Mesenteric fat pad (tissue), 1 donor: ENCODE data around the gene YOD1. TPM values are rescaled to one million over a fixed set of nuclear protein-coding genes. Genes with fewer than 3 reads are reported as not detected.
"Not testable (repeated sequence)": the region's sequence is repeated elsewhere in the genome, so short reads cannot be mapped to it uniquely, and the experiment has no call there.

Experiments
- DNase-seq: peaks from one replicate; pipeline ENCODE4 v3.0.0-alpha.2; 2020; ENCODE audit warnings: low spot score
- total RNA-seq: library from RNA; stranded (reverse); fragmentation: NEBNext Ultra II Directional; extraction: Animal tissue kit (Norgen Biotek cat#: 25700); gene quantifications from one replicate; pipeline ENCODE4 v1.2.1, GENCODE V29; 2021
- donor health status: DM: yes; HTN: yes; CAD: no.

The YOD1 gene
- total RNA-seq, 1 donor from 2014 or later: 5.4 TPM

DNA sequence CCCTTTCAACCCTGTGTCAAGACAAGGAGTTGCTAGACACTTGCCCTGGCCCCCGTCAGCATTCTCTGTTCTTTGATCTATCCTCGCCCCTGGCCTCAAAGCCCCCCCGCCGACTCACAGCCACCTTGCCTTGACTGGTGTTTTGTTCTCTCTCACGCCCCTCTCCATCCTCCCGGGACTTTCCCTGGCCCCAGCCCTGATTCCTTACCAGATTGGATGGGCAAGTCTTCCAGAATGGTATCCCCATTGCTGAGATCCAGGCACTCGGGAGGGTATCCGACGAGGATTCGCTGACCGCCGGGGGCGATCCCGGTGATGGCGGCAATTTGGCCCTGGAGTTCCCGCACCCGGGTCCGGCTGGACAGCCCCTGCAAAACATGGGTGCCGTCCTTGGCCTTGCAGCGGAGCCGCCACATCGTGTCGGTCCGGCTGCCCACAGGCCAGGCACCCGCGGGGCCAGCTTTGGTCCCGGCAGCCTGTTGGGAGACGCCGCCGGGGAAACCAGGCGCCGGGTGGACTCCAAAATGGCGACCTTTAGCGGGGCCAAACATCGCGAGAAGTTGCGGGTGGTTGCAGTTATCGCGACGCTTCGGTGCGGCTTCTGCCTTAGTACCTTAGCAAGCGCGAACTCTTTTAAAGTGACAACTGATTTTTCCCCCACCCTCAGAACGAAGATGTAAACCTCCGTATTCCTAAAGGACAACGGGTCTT lies 373 bp downstream of the YOD1 start:
- peak; percentile 96 for DNase-seq

DNA sequence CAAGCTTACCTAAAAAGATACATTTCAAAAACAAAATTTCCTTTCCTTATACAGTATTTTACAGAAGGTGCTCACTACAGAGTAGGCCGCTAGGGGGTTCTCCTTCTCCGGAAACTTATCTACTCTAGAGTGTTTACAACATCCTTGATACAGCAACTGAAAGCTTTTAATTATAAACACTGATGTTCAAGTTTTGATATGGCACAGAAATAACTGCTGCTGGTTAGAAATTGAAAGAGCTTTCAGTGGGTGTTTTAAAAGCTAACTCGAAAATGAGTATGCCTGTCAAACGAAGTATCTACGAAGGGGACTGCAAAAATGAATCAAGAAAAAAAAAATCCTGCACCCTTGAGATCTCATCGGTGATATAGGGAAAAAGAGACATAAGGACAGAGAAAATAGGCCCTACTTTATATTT lies 1.0 kb downstream of the YOD1 start:
- DNase-seq: no peak

DNA sequence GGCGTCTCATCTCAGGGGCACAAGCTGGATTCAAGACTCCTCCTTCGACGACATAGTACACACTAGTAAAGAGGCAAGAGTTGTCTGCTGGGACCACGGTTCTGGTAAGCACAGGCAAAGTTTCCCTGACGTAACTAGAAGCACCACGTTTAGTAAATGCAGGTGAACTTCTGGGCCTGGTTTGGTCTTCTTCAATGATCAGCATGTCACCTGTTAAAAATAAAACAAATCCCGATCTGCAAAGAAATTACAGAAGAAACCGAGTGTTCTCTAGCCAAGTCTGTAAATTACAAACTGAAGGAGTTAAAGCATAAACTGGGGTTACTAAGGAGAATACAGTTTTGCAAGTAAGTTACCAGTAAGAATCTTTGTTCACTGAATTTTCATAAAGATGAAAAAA lies 1.5 kb downstream of the YOD1 start:
- DNase-seq: no peak

DNA sequence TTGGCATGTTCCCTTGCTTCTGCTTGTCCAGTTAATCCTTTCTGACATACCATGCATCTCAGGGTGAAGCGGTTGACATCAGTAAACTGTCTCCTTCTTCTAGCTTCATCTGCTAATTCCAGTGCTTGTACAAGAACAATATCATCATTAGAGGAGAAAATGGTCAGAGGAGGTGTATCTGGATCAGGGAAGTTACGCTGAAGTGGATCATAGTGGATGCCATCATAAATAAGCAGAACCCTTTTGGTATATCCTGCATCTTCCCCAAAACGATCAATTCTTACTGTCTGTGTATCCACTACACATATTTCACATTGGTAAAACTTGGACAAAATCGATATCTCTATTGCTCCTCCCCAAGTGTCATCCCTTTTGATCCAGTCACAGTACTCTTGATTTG lies 2.0 kb downstream of the YOD1 start:
- DNase-seq: no peak

GRCh38 chr1:207048041-207048440 lies 3.0 kb downstream of the YOD1 start:
- DNase-seq: no peak

DNA sequence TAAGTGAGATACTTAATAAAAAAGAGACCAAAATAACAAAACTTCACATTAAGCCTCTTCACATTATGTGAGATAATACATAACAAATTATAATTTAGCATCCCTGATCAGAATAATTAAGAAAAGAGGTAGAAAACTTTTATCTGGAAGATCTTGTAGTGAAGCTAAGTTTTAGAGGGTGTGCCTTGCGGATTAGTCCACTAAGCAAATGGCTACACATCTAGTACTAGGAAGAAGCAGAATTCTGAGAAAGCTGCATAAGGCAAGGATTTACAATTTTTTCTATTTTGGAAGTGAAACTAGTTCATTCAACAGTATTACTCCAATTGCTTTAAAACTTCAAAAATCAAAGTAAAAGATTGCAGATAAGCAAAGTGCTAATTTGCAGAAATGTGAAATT lies 3.5 kb downstream of the YOD1 start:
- no peak for DNase-seq

- DNase-seq: no peak
These were observed 5.6 kb downstream of the YOD1 start for GRCh38 chr1:207045453-207045852.

DNA sequence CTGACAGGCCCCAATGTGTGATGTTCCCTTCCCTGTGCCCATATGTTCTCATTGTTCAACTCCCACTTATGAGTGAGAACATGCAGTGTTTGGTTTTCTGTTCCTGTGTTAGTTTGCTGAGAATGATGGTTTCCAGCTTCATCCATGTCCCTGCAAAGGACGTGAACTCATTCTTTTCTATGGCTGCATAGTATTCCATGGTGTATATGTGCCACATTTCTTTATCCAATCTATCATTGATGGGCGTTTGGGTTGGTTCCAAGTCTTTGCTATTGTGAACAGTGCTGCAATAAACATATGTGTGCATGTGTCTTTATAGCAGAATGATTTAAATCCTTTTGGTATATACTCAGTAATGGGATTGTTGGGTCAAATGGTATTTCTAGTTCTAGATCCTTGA lies 9.6 kb downstream of the YOD1 start:
- DNase-seq: not testable (repeated sequence)

GRCh38 chr1:207040181-207040533 lies 10.9 kb downstream of the YOD1 start:
- DNase-seq: no peak

GRCh38 chr1:207039380-207040180 lies 11.4 kb downstream of the YOD1 start:
- DNase-seq: no peak

DNA sequence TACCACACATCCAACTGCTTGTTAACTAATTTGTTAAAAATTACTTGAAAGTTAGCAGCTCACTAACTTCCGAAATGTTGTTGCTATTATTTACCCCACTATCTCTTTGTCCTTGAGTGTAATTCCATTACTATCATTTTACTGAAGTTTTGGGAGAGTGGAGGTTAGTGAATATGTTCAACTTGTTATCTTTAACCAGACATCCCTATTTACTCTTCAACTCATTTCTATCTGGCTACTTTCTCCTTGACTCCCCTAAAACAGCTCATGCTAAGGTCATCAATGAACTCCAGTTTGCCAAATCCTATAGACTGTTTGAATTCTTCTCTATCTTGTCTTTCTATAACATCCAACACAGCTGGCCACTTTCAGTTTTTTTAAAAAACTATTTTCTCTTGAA lies 14.1 kb downstream of the YOD1 start:
- no peak for DNase-seq

- no peak for DNase-seq
These were observed 15.0 kb downstream of the YOD1 start for GRCh38 chr1:207035877-207036551.

DNA sequence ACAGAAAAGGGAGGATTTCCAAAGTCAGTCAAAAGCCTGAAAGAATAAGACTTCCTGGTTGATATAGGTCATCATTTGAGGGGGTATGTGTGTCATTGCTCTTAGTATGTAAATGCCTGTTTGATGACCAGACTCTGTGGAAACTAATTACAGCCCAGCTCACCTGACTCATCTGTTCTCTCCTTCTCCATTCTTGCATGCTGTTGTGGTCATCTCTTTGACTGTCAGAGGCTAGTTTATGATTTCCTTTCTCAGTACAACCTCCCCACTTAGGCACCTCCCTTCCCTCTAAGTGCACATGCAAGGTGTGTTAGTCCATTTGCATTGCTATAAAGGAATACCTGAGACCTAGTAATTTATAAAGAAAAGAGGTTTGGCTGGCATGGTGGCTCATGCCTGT lies 16.0 kb downstream of the YOD1 start:
- no peak for DNase-seq

- no peak for DNase-seq
These were observed 16.8 kb downstream of the YOD1 start for GRCh38 chr1:207034208-207034607.

DNA sequence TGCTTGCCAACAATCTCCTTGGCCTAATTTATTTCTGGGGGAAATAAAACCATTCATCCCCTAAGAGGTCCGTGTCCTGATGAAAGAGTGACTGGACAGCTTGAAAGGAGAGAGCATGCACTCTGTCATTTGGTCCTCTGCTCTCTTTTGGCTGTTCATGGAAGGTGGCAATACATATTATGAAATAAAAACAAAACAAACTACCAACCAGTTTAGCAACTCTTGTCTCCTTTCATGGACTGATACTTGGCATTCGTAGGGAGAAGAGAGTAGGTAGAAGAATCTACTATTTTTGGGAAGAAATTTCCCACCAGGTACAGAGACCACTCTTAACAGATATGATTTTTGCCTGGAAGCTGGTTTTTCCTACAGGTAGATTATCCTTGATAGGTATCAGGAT lies 17.7 kb downstream of the YOD1 start:
- DNase-seq: no peak

GRCh38 chr1:207032528-207033017 lies 18.4 kb downstream of the YOD1 start, which contains the start of gene C1orf116:
Gene C1orf116 (minus strand): TSS chr1:207032756. CDS start chr1:207027598, 5,158 bp downstream.
- DNase-seq: no peak

DNA sequence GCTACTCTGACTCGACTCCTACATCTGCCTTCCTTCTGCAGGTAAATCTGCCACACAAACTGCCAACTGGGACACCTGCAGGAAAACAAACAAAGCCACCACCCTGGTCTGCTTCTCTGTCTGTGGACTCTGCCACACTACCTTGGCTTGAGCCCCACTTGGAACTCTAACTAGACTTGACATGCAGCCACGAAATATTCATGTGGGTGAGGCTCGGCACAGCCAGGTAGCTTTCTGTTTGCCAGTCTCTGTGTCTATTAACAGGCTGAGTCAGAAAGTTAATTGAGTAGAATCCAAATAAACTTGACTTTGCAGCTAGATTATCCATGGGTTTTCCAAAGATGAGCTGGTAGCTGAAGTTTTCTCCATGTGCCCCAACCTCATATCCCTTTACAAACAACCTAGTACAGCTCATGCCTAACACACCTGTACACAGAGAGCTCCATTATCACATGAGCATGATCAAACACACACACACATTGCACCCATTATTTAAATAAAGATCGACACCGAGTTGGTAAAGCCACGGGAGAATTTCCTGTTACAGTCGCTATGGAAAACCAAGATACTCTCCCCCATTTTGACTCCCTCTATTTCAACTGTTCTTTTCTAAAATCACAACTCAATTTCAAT lies 19.3 kb downstream of the YOD1 start:
- DNase-seq: no peak

DNA sequence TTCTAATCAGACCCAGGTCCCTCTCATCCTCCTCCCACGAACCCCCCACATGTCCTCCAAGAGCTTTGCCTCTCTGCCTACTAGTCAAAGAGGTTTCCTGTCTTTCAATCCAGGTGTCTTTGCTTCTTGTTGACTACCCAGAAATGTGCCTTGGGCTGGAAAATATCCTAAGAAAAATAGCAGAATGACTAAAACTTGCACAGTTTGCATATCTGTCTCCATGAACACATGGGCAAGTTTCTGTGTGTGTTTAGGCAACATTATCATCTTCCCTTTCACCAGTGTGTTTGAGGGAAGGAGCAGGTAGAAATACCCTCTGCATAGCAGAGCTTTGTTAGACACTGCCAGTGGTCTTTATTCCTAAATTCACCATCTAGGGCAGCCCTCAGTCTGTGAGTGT lies 20.0 kb downstream of the YOD1 start:
- no peak for DNase-seq

GRCh38 chr1:207030522-207031009 lies 20.4 kb downstream of the YOD1 start:
- DNase-seq: no peak

- no peak for DNase-seq
These were observed 21.1 kb downstream of the YOD1 start for GRCh38 chr1:207029701-207030521.
